GM12878 (cell line): ENCODE results near the gene SF3A1. TPM values are rescaled to one million over a fixed set of nuclear protein-coding genes. Genes with fewer than 3 reads are reported as not detected.

Source experiments
- ATAC-seq: fragments of 200-7000 bp; cut with Tn5 transposase; 3 replicates; pipeline ENCODE4 v1.9.1; 2020; ENCODE audit warnings: mild to moderate bottlenecking, moderate library complexity
- BruUV-seq: library from RNA; stranded (reverse); fragments of 400-500 nt; replicated peaks from 2 replicates; lab custom pipeline; 2021; lab: Mats Ljungman, UMichigan
- CTCF ChIA-PET: fragments of 300-600 bp; sonication (Branson Sonifier 250); formaldehyde crosslinking; extraction: SDS; loops from one replicate; lab custom pipeline; 2021; ENCODE audit warnings: inconsistent platforms; lab: Yijun Ruan, JAX
- POLR2A ChIA-PET: fragments of 350-600 bp; formaldehyde crosslinking; extraction: SDS; loops from one replicate; lab custom pipeline; 2021; ENCODE audit warnings: inconsistent platforms; lab: Charles Lee
- RAD21 ChIA-PET: fragments of 300-600 bp; sonication (Branson Sonifier 250); formaldehyde crosslinking; loops from one replicate; lab custom pipeline; 2023; ENCODE audit warnings: antibody characterized with exemption; ENCODE audit not compliant: unreplicated experiment; lab: Charles Lee
- SMC1A ChIA-PET: fragments of 300-600 bp; sonication (Branson Sonifier 250); formaldehyde crosslinking; loops from one replicate; lab custom pipeline; 2023; ENCODE audit not compliant: unreplicated experiment, uncharacterized antibody; lab: Charles Lee
- DNase-seq: peaks from one replicate; pipeline ENCODE4 v3.0.0-alpha.2; 2011; ENCODE audit warnings: low read depth, low spot score
- FAIRE-seq: peaks from 3 replicates; lab custom pipeline; 2011; peaks lifted over from hg19 to GRCh38; lab: Jason Lieb, UNC
- H2AFZ ChIP-seq: 2 replicates; pipeline ENCODE4 v1.6.0; 2011; ENCODE audit warnings: low read depth, low read length, control low read depth; ENCODE audit not compliant: control insufficient read depth
- H3K27ac ChIP-seq: 2 replicates; pipeline ENCODE4 v1.5.1; 2011; ENCODE audit warnings: control low read depth; ENCODE audit not compliant: control insufficient read depth, insufficient read depth
- H3K27me3 ChIP-seq, 2 experiments: replicated peaks in 1 of 2; 2 replicates each; pipeline versions ENCODE4 v1.6.0 to v1.6.1; 2011; ENCODE audit warnings: low read length in 1 of 2; ENCODE audit not compliant: control insufficient read depth in 2 of 2, insufficient read depth in 2 of 2
- H3K36me3 ChIP-seq, 2 experiments: 2 replicates each; pipeline ENCODE4 v1.5.1; 2011; ENCODE audit warnings: low read length in 1 of 2; ENCODE audit not compliant: control insufficient read depth in 2 of 2, insufficient read depth in 2 of 2
- H3K4me1 ChIP-seq: 2 replicates; pipeline ENCODE4 v1.6.1; 2011; ENCODE audit warnings: mild to moderate bottlenecking, low read length, moderate library complexity, mixed read lengths; ENCODE audit not compliant: control insufficient read depth, insufficient read depth
- H3K4me2 ChIP-seq: 2 replicates; pipeline ENCODE4 v1.6.0; 2011; ENCODE audit warnings: control low read depth; ENCODE audit not compliant: control insufficient read depth, insufficient read depth
- H3K4me3 ChIP-seq: fragments of 200-600 bp; sonication (generic); 2 replicates; pipeline ENCODE4 v1.5.1; 2016
- H3K79me2 ChIP-seq: 2 replicates; pipeline ENCODE4 v1.6.0; 2011; ENCODE audit warnings: low read length; ENCODE audit not compliant: control insufficient read depth, insufficient read depth
- H3K9ac ChIP-seq: 2 replicates; pipeline ENCODE4 v1.8.0; 2011; ENCODE audit warnings: low read length, control low read depth, mixed read lengths; ENCODE audit not compliant: control insufficient read depth, insufficient read depth
- H3K9me3 ChIP-seq: replicated peaks from 3 replicates; pipeline ENCODE4 v1.5.1; 2011; ENCODE audit warnings: mild to moderate bottlenecking, low read length; ENCODE audit not compliant: control insufficient read depth, insufficient read depth
- H4K20me1 ChIP-seq: 2 replicates; pipeline ENCODE4 v1.6.0; 2011; ENCODE audit not compliant: control insufficient read depth, insufficient read depth
- CHD4 ChIP-seq: fragments of 200-600 bp; sonication (generic); IDR thresholded peaks from 2 replicates; pipeline ENCODE4 v1.6.1; 2016; ENCODE audit warnings: mild to moderate bottlenecking
- EED ChIP-seq: sonication (generic); IDR thresholded peaks from 2 replicates; pipeline ENCODE4 v1.6.1; 2016; ENCODE audit warnings: antibody characterized with exemption, low read depth
- FOXM1 ChIP-seq: IDR thresholded peaks from 2 replicates; pipeline ENCODE4 v1.6.1; 2012; ENCODE audit warnings: low read depth, mild to moderate bottlenecking, inconsistent platforms, low read length, moderate library complexity
- MEF2A ChIP-seq: IDR thresholded peaks from 2 replicates; pipeline ENCODE4 v1.6.1; 2011; ENCODE audit warnings: low read depth, mild to moderate bottlenecking, low read length, moderate library complexity; ENCODE audit not compliant: insufficient read depth
- RAD51 ChIP-seq: fragments of 450-650 bp; IDR thresholded peaks from 2 replicates; pipeline ENCODE4 v1.6.1; 2016; ENCODE audit warnings: moderate library complexity, mild to moderate bottlenecking, inconsistent platforms
- SMARCA5 ChIP-seq: fragments of 450-650 bp; IDR thresholded peaks from 2 replicates; pipeline ENCODE4 v1.6.1; 2017; ENCODE audit warnings: mild to moderate bottlenecking
- SREBF1 ChIP-seq: IDR thresholded peaks from 2 replicates; pipeline ENCODE4 v1.6.1; 2012; ENCODE audit warnings: mild to moderate bottlenecking, low read length
- WRNIP1 ChIP-seq: IDR thresholded peaks from 2 replicates; pipeline ENCODE4 v1.6.1; 2011; ENCODE audit warnings: low read depth, low read length, improper control_type of control experiment, borderline replicate concordance
- YY1 ChIP-seq: IDR thresholded peaks from 2 replicates; pipeline ENCODE4 v1.6.1; 2011; ENCODE audit warnings: low read depth, mild to moderate bottlenecking, low read length
- WGBS: methylation state at CpG from one replicate; pipeline ENCODE4 v1.1.6; 2016; ENCODE audit warnings: low lambda C conversion rate; ENCODE audit not compliant: insufficient replicate concordance, insufficient coverage; ENCODE audit errors: missing lambda C conversion rate; 5-methylcytosine and 5-hydroxymethylcytosine counted together
- in situ Hi-C: fragments of 300-500 bp; cut with MboI; formaldehyde crosslinking; loops from 9 replicates; pipeline ENCODE4 v1.14.3; 2018; ENCODE audit warnings: mixed read lengths
- intact Hi-C: fragments of 100-400 bp; cut with micrococcal nuclease; formaldehyde crosslinking; loops from one replicate; pipeline ENCODE4 v1.14.2; 2022; ENCODE audit not compliant: unreplicated experiment
- polyA plus RNA-seq, 11 experiments: library from polyadenylated mRNA; depleted of rRNA in 4 of 11; unstranded in 6 of 11; stranded (reverse) in 5 of 11; fragments of >200 nt; fragmentation: Nextera tagmentation in 4 of 11; fragmentation: Illumina TruSeq in 1 of 11; extraction: Ambion mirVana in 4 of 11; extraction: Trizol in 1 of 11; gene quantifications; 1 replicate in 1 of 11; 2 replicates in 10 of 11; pipeline versions ENCODE4 v1.2.1 to v1.2.3, GENCODE V29; 2011 to 2016; ENCODE audit warnings: inconsistent platforms in 2 of 11, missing spikeins in 2 of 11, low read depth in 1 of 11
- total RNA-seq, 4 experiments: library from RNA; depleted of rRNA in 3 of 4; stranded (reverse); fragments of >200 nt in 3 of 4; fragmentation: Illumina TruSeq in 1 of 4; extraction: Trizol in 1 of 4; gene quantifications; 2 replicates each; pipeline versions ENCODE4 v1.2.1 to v1.2.3, GENCODE V29; 2013 to 2021
- TF ChIP-seq, protein P1 (sequence below): fragments of 450-650 bp; IDR thresholded peaks from 2 replicates; pipeline ENCODE4 v1.6.1; 2017; ENCODE audit warnings: antibody characterized with exemption, mild to moderate bottlenecking, moderate library complexity

SF3A1 gene
- total and polyA plus RNA-seq, 10 of the 15 experiments (the other 5 are each of a cell fraction or from before 2014, with no cell fraction given) = 10.4 to 239 (median 46.0) TPM

DNA sequence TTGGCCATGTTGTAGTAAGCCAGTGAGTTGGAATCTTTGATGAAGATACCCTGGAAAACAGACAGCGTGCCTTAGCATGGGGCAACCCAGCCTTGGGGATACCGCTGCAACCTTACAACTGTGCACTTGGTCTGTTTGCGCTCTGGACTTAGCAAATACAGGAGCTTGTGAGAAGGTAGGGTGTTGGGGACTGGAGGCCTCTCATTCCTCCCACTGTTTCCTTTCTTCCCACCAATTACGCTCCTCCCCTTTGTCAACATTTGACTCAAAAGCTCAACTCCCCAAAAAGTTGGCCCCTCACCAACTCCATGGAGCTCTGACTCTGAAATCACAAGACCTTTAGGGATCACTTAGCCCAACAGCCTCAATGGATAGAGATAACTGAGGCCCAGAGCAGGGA lies 22.0 kb downstream of the SF3A1 start:
- Histone ChIP-seq H3K27ac (no peak overlapping the region), H3K79me2 (no peaks in the 10 kb centered on the region), H3K4me2 (no peak overlapping the region), H3K9ac (no peak overlapping the region), H2AFZ (no peak overlapping the region), H4K20me1 (no peaks in the 10 kb centered on the region), H3K27me3 (no peaks in the 10 kb centered on the region), H3K9me3 (no peaks in the 10 kb centered on the region), H3K4me3 (no peak overlapping the region), H3K4me1 (no peaks in the 10 kb centered on the region), H3K36me3 (peaks cover 48 to 65% of the 10 kb centered on the region in 2 experiments)
- ChIA-PET CTCF (interaction anchor here (2.2 kb wide), 1 partner anchor 47 kb away, joined by 16 read pairs; the partner anchor contains the start of gene CASTOR1), RAD21 (no interaction called here), POLR2A (interaction anchor here (1.1 kb wide), 1 partner anchor 8 kb away, joined by 4 read pairs; the partner anchor contains the start of gene TBC1D10A), SMC1A (interaction anchor here (1.0 kb wide), 1 partner anchor 18 kb away, joined by 3 read pairs; no protein-coding TSS in a partner anchor)
- TF ChIP-seq FOXM1 (no peak), RAD51 (no peak), CHD4 (no peak), SMARCA5 (no peak), MEF2A (no peak), SREBF1 (no peak), EED (no peak), WRNIP1 (no peak), YY1 (no peak)
- TF ChIP-seq, protein P1, sequence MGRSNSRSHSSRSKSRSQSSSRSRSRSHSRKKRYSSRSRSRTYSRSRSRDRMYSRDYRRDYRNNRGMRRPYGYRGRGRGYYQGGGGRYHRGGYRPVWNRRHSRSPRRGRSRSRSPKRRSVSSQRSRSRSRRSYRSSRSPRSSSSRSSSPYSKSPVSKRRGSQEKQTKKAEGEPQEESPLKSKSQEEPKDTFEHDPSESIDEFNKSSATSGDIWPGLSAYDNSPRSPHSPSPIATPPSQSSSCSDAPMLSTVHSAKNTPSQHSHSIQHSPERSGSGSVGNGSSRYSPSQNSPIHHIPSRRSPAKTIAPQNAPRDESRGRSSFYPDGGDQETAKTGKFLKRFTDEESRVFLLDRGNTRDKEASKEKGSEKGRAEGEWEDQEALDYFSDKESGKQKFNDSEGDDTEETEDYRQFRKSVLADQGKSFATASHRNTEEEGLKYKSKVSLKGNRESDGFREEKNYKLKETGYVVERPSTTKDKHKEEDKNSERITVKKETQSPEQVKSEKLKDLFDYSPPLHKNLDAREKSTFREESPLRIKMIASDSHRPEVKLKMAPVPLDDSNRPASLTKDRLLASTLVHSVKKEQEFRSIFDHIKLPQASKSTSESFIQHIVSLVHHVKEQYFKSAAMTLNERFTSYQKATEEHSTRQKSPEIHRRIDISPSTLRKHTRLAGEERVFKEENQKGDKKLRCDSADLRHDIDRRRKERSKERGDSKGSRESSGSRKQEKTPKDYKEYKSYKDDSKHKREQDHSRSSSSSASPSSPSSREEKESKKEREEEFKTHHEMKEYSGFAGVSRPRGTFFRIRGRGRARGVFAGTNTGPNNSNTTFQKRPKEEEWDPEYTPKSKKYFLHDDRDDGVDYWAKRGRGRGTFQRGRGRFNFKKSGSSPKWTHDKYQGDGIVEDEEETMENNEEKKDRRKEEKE = no peak
- ATAC-seq (no peak), DNase-seq (no peak), FAIRE-seq (no peak)
- WGBS = 100% methylated on average over 4 of the region's 4 CpGs
- intact Hi-C loops (no loop called here), in situ Hi-C loops (no loop called here)
- no TSS peak for BruUV-seq
